ENCODE data around the gene KMO.

KMO gene

GRCh38 chr1:241632987-241633386 lies 100.8 kb downstream of the KMO start:
- no peak for TF ChIP-seq CTCF (IDR thresholded peaks at IDR 0.05; ENCODE audit: poor library complexity, severe bottlenecking)
- H3K36me3 ChIP-seq (ENCODE audit: low read depth) = peaks cover 29% of the 10 kb centered on the region
- no peaks in the 10 kb centered on the region for H3K9me3 ChIP-seq (ENCODE audit: severe bottlenecking)

GRCh38 chr1:241635556-241636152 lies 103.5 kb downstream of the KMO start:
- Histone ChIP-seq H3K4me1 (ENCODE audit: insufficient read depth, poor library complexity, severe bottlenecking) (peaks cover 17% of the 10 kb centered on the region), H3K36me3 (ENCODE audit: low read depth) (peaks cover 29% of the 10 kb centered on the region), H3K4me3 (ENCODE audit: severe bottlenecking) (no peak overlapping the region), H3K27me3 (ENCODE audit: insufficient read depth, poor library complexity, severe bottlenecking) (no peaks in the 10 kb centered on the region), H3K27ac (ENCODE audit: poor library complexity, severe bottlenecking) (no peak overlapping the region), H3K9me3 (ENCODE audit: severe bottlenecking) (no peaks in the 10 kb centered on the region)
- no peak for ATAC-seq (ENCODE audit: low read depth)
- no peak for TF ChIP-seq CTCF (IDR thresholded peaks at IDR 0.05; ENCODE audit: poor library complexity, severe bottlenecking)
- no peak for DNase-seq (ENCODE audit: low spot score)

More at GRCh38 chr1:241632987-241633386, 100.8 kb downstream of the KMO start:
- ATAC-seq (ENCODE audit: low read depth) (no peak), DNase-seq (ENCODE audit: low spot score) (no peak)
- Histone ChIP-seq H3K27me3 (ENCODE audit: insufficient read depth, poor library complexity, severe bottlenecking) (no peaks in the 10 kb centered on the region), H3K27ac (ENCODE audit: poor library complexity, severe bottlenecking) (no peak overlapping the region), H3K4me3 (ENCODE audit: severe bottlenecking) (no peak overlapping the region), H3K4me1 (ENCODE audit: insufficient read depth, poor library complexity, severe bottlenecking) (peaks cover 13% of the 10 kb centered on the region)

- Histone ChIP-seq H3K27me3 (ENCODE audit: insufficient read depth, poor library complexity, severe bottlenecking) (no peaks in the 10 kb centered on the region), H3K9me3 (ENCODE audit: severe bottlenecking) (no peaks in the 10 kb centered on the region), H3K4me3 (ENCODE audit: severe bottlenecking) (no peak overlapping the region), H3K36me3 (ENCODE audit: low read depth) (peaks cover 29% of the 10 kb centered on the region), H3K27ac (ENCODE audit: poor library complexity, severe bottlenecking) (no peak overlapping the region), H3K4me1 (ENCODE audit: insufficient read depth, poor library complexity, severe bottlenecking) (peaks cover 18% of the 10 kb centered on the region)
- no peak for DNase-seq (ENCODE audit: low spot score)
- no peak for ATAC-seq (ENCODE audit: low read depth)
- TF ChIP-seq CTCF (IDR thresholded peaks at IDR 0.05; ENCODE audit: poor library complexity, severe bottlenecking) = no peak
Measured at GRCh38 chr1:241636291-241636690, 104.1 kb downstream of the KMO start.

- no peaks in the 10 kb centered on the region for H3K27me3 ChIP-seq (ENCODE audit: insufficient read depth, poor library complexity, severe bottlenecking)
- no peaks in the 10 kb centered on the region for H3K9me3 ChIP-seq (ENCODE audit: severe bottlenecking)
- H3K27ac ChIP-seq (ENCODE audit: poor library complexity, severe bottlenecking) = peak overlapping the region; percentile 61
- no peak for TF ChIP-seq CTCF (IDR thresholded peaks at IDR 0.05; ENCODE audit: poor library complexity, severe bottlenecking)
- no peak overlapping the region for H3K4me3 ChIP-seq (ENCODE audit: severe bottlenecking)
- ATAC-seq (ENCODE audit: low read depth) = peak; percentile 18; the same call in 1 of the 3 replicates
- peaks cover 29% of the 10 kb centered on the region for H3K36me3 ChIP-seq (ENCODE audit: low read depth)
- no peak for DNase-seq (ENCODE audit: low spot score)
- peaks cover 24% of the 10 kb centered on the region for H3K4me1 ChIP-seq (ENCODE audit: insufficient read depth, poor library complexity, severe bottlenecking)
Measured at GRCh38 chr1:241637046-241637590, 104.9 kb downstream of the KMO start.

- H3K4me3 ChIP-seq (ENCODE audit: severe bottlenecking) = no peak overlapping the region
- no peaks in the 10 kb centered on the region for H3K27me3 ChIP-seq (ENCODE audit: insufficient read depth, poor library complexity, severe bottlenecking)
Measured at GRCh38 chr1:241637604-241638003, 105.4 kb downstream of the KMO start.

More at GRCh38 chr1:241637604-241638003, 105.4 kb downstream of the KMO start:
- no peak for TF ChIP-seq CTCF (IDR thresholded peaks at IDR 0.05; ENCODE audit: poor library complexity, severe bottlenecking)
- H3K36me3 ChIP-seq (ENCODE audit: low read depth) = peaks cover 29% of the 10 kb centered on the region
- no peaks in the 10 kb centered on the region for H3K9me3 ChIP-seq (ENCODE audit: severe bottlenecking)
- DNase-seq (ENCODE audit: low spot score) (no peak), ATAC-seq (ENCODE audit: low read depth) (no peak; the same call in 2 of the 3 replicates)
- peak overlapping the region; percentile 61 for H3K27ac ChIP-seq (ENCODE audit: poor library complexity, severe bottlenecking)
- H3K4me1 ChIP-seq (ENCODE audit: insufficient read depth, poor library complexity, severe bottlenecking) = peaks cover 24% of the 10 kb centered on the region
